Astrocyte (in vitro differentiated cells and primary cell): ENCODE measurements around the gene PRKG1.

Experiments
- EZH2 ChIP-seq: IDR thresholded peaks from 2 replicates; pipeline ENCODE4 v1.6.1; 2012; ENCODE audit warnings: mild to moderate bottlenecking, low read length, inconsistent platforms; ENCODE audit not compliant: insufficient read depth
- TF ChIP-seq, protein P1 (sequence below): IDR thresholded peaks from 2 replicates; pipeline ENCODE4 v1.5.1; 2011; ENCODE audit warnings: low read depth, mild to moderate bottlenecking, inconsistent platforms, low read length, moderate library complexity; ENCODE audit not compliant: insufficient read depth

DNA sequence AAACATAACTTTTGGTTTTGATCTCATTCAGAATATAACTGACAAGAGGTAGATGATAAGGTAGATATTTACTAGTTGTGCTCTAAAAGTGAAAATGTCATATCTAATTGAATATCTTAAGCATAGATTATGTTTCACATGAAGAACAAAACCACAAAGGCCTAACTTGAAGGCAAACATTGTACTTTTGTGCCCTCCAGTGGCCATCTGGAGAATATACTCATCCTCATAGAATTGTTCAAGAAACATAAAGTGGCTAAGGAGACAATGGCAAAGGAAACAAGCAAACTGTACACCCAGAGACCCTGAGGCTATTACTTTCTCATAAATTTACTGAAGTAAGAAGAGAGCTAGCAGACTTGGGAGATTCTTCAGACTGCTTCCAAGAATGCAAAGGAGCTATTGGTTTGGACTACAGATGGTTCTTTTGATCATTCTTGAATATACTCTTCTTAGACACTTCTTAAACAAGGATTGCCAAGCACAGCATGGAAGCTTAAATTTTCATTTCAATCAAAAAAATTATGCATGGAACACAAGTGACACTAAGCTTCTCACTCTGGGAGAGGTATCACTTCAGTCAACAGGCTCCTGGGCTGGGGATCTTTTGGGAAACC lies 1141.6 kb downstream of the PRKG1 start:
- TF ChIP-seq, protein P1, sequence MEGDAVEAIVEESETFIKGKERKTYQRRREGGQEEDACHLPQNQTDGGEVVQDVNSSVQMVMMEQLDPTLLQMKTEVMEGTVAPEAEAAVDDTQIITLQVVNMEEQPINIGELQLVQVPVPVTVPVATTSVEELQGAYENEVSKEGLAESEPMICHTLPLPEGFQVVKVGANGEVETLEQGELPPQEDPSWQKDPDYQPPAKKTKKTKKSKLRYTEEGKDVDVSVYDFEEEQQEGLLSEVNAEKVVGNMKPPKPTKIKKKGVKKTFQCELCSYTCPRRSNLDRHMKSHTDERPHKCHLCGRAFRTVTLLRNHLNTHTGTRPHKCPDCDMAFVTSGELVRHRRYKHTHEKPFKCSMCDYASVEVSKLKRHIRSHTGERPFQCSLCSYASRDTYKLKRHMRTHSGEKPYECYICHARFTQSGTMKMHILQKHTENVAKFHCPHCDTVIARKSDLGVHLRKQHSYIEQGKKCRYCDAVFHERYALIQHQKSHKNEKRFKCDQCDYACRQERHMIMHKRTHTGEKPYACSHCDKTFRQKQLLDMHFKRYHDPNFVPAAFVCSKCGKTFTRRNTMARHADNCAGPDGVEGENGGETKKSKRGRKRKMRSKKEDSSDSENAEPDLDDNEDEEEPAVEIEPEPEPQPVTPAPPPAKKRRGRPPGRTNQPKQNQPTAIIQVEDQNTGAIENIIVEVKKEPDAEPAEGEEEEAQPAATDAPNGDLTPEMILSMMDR: peak; percentile 78
- TF ChIP-seq EZH2: no peak
